Esophagus squamous epithelium (tissue), 4 donors: Measurements from ENCODE around the gene PEAK1.

ENCODE experiments used
- CTCF ChIP-seq, 6 experiments: fragments of 450-650 bp in 4 of 6; fragments of 200-600 bp in 2 of 6; sonication (generic) in 2 of 6; IDR thresholded peaks; one replicate each; pipeline ENCODE4 v1.5.1; 2016 to 2019; ENCODE audit warnings: antibody characterized with exemption in 6 of 6, mild to moderate bottlenecking in 4 of 6, moderate library complexity in 4 of 6
- POLR2A ChIP-seq, 4 donors: fragments of 450-650 bp; IDR thresholded peaks; one replicate each; pipeline ENCODE4 v1.6.1; 2017; ENCODE audit warnings: antibody characterized with exemption in 4 of 4, mild to moderate bottlenecking in 4 of 4, moderate library complexity in 3 of 4

DNA sequence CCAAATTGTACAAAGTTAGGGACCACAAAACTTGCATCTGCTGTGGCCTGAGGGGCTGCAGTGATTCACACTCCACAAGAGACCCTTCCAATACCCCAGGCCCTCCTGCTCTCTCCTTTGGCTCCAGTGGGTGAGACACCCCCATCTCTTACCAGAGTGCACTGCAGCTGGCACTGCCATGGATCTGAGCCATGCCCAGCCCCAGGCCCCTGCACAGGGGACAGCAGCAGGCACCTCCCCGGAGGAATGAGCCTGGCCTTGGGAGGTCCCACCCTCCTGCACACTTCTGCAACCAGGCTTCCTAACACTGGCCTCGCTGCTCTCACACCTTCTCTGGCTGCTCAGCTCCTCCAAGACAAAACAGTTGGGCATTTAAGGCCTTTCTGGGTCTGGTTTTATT, 332.7 kb downstream of the PEAK1 start:
- TF ChIP-seq CTCF (IDR thresholded peaks at IDR 0.05), result no peak
- no peak for TF ChIP-seq POLR2A (IDR thresholded peaks at IDR 0.05)
